ENCODE data around the gene CCDC24.

DNA sequence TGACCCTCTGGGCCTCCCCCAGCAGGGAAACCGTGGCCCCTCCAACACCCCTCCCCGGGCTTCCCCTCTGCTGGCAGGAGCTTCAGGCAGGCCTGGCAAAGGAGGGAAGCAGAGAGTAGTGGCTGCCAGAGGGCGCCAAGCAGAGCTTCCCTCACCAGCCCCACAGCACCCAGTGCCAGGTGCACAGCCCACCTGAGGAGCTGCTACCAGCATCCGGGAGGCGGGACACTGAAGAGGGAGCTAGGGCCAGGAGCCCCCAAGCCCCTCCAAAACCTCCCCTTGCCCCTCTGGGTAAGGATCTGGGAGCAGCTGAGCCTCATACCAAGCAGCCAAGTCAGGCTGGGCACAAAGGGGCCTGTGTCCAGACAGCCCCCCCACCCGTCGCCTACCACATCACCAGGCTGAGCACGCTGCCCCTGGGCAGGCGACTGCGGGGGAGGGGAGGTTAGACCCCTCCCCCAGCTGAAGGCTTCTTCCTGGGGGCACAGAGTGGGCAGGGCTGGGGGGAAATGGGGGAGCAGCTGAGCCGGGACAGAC is 19.6 kb downstream of the CCDC24 start:
- TF ChIP-seq POLR2AphosphoS2 (conservative IDR thresholded peaks at IDR 0.05; ENCODE audit: low read length) = no peak
- TF ChIP-seq, protein P1, sequence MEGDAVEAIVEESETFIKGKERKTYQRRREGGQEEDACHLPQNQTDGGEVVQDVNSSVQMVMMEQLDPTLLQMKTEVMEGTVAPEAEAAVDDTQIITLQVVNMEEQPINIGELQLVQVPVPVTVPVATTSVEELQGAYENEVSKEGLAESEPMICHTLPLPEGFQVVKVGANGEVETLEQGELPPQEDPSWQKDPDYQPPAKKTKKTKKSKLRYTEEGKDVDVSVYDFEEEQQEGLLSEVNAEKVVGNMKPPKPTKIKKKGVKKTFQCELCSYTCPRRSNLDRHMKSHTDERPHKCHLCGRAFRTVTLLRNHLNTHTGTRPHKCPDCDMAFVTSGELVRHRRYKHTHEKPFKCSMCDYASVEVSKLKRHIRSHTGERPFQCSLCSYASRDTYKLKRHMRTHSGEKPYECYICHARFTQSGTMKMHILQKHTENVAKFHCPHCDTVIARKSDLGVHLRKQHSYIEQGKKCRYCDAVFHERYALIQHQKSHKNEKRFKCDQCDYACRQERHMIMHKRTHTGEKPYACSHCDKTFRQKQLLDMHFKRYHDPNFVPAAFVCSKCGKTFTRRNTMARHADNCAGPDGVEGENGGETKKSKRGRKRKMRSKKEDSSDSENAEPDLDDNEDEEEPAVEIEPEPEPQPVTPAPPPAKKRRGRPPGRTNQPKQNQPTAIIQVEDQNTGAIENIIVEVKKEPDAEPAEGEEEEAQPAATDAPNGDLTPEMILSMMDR (IDR thresholded peaks at IDR 0.05) = no peak
- TF ChIP-seq, protein P2, sequence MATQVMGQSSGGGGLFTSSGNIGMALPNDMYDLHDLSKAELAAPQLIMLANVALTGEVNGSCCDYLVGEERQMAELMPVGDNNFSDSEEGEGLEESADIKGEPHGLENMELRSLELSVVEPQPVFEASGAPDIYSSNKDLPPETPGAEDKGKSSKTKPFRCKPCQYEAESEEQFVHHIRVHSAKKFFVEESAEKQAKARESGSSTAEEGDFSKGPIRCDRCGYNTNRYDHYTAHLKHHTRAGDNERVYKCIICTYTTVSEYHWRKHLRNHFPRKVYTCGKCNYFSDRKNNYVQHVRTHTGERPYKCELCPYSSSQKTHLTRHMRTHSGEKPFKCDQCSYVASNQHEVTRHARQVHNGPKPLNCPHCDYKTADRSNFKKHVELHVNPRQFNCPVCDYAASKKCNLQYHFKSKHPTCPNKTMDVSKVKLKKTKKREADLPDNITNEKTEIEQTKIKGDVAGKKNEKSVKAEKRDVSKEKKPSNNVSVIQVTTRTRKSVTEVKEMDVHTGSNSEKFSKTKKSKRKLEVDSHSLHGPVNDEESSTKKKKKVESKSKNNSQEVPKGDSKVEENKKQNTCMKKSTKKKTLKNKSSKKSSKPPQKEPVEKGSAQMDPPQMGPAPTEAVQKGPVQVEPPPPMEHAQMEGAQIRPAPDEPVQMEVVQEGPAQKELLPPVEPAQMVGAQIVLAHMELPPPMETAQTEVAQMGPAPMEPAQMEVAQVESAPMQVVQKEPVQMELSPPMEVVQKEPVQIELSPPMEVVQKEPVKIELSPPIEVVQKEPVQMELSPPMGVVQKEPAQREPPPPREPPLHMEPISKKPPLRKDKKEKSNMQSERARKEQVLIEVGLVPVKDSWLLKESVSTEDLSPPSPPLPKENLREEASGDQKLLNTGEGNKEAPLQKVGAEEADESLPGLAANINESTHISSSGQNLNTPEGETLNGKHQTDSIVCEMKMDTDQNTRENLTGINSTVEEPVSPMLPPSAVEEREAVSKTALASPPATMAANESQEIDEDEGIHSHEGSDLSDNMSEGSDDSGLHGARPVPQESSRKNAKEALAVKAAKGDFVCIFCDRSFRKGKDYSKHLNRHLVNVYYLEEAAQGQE (IDR thresholded peaks at IDR 0.05) = no peak
- no peak for TF ChIP-seq ZNF302 (CRISPR knock-in tag; IDR thresholded peaks at IDR 0.05)
- no peak for TF ChIP-seq EP300 (IDR thresholded peaks at IDR 0.05)
- no peak for TF ChIP-seq KDM1A (IDR thresholded peaks at IDR 0.05; ENCODE audit: low read depth)
- TF ChIP-seq, protein P3, sequence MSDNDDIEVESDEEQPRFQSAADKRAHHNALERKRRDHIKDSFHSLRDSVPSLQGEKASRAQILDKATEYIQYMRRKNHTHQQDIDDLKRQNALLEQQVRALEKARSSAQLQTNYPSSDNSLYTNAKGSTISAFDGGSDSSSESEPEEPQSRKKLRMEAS (IDR thresholded peaks at IDR 0.05) = no peak
- TF ChIP-seq SMC3 (IDR thresholded peaks at IDR 0.05) = no peak
- no peak for TF ChIP-seq HDAC2 (IDR thresholded peaks at IDR 0.05)
- no peak for TF ChIP-seq POLR2A (IDR thresholded peaks at IDR 0.05; ENCODE audit: low read length)
- TF ChIP-seq RARB (CRISPR knock-in tag; IDR thresholded peaks at IDR 0.05) = no peak
- TF ChIP-seq MYC (IDR thresholded peaks at IDR 0.05; ENCODE audit: borderline replicate concordance, low read length) = no peak
- no peak for TF ChIP-seq EHMT2 (IDR thresholded peaks at IDR 0.05; ENCODE audit: low read depth)
